ENCODE results near the gene PKP3.

The PKP3 gene

GRCh38 chr11:426851-427250 lies 32.8 kb downstream of the PKP3 start:
- DNase-seq (ENCODE audit: low read depth), result no peak
- TF ChIP-seq, protein P1, sequence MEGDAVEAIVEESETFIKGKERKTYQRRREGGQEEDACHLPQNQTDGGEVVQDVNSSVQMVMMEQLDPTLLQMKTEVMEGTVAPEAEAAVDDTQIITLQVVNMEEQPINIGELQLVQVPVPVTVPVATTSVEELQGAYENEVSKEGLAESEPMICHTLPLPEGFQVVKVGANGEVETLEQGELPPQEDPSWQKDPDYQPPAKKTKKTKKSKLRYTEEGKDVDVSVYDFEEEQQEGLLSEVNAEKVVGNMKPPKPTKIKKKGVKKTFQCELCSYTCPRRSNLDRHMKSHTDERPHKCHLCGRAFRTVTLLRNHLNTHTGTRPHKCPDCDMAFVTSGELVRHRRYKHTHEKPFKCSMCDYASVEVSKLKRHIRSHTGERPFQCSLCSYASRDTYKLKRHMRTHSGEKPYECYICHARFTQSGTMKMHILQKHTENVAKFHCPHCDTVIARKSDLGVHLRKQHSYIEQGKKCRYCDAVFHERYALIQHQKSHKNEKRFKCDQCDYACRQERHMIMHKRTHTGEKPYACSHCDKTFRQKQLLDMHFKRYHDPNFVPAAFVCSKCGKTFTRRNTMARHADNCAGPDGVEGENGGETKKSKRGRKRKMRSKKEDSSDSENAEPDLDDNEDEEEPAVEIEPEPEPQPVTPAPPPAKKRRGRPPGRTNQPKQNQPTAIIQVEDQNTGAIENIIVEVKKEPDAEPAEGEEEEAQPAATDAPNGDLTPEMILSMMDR (conservative IDR thresholded peaks at IDR 0.05; ENCODE audit: control insufficient read depth, insufficient read depth, low read depth, low read length), result no peak
- no peak overlapping the region for H3K4me3 ChIP-seq (ENCODE audit: control insufficient read depth, low read depth, low read length)

GRCh38 chr11:428295-428694 lies 34.3 kb downstream of the PKP3 start:
- no peak overlapping the region for H3K4me3 ChIP-seq (ENCODE audit: control insufficient read depth, low read depth, low read length)
- no peak for DNase-seq (ENCODE audit: low read depth)
- TF ChIP-seq, protein P1 (conservative IDR thresholded peaks at IDR 0.05; ENCODE audit: control insufficient read depth, insufficient read depth, low read depth, low read length), result no peak

DNA sequence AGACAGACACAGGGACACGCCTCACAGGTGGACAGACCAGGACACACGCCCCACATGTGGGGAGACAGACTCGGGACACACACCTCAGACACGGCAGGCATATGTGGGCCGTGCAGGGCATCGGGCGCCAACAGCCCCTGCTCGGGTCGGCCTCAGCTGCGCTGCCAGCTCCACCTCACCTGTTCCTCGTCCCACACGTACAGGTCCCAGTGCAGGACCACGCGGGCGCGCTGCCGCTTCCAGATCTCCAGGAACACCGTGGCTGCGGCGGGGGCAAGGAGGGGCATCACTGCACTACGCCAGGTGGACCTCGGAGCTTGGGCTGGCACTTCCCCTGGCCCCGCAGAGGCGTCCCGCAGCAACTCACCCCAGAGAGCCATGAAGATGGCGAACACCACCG lies 35.4 kb downstream of the PKP3 start:
- H3K4me3 ChIP-seq (ENCODE audit: control insufficient read depth, low read depth, low read length), result no peak overlapping the region
- DNase-seq (ENCODE audit: low read depth), result no peak
- TF ChIP-seq, protein P1 (conservative IDR thresholded peaks at IDR 0.05; ENCODE audit: control insufficient read depth, insufficient read depth, low read depth, low read length), result no peak

GRCh38 chr11:429931-430456 lies 36.0 kb downstream of the PKP3 start:
- H3K4me3 ChIP-seq (ENCODE audit: control insufficient read depth, low read depth, low read length), result no peak overlapping the region
- TF ChIP-seq, protein P1 (conservative IDR thresholded peaks at IDR 0.05; ENCODE audit: control insufficient read depth, insufficient read depth, low read depth, low read length), result no peak
- no peak for DNase-seq (ENCODE audit: low read depth)

DNA sequence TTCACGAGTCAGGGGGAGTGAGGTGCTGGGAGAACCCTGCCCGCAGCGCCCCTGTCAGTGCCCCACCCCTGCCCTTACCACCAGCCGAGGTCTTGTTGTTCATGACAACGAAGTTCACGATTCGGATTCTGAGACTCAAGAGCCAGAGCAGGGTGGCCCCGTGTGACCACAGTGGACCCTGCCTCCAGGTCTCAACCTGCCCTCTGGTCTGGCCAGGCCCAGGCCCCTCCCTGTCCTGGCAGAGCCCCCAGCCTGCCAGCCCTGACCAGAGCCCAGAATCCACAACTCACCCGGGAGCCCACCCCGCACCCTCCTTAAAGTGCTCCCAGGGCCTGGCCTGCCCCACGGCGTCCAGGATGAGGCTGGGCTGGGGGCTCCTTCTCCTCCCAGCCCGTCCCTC lies 37.9 kb downstream of the PKP3 start:
- H3K4me3 ChIP-seq (ENCODE audit: control insufficient read depth, low read depth, low read length), result no peak overlapping the region
- TF ChIP-seq, protein P1 (conservative IDR thresholded peaks at IDR 0.05; ENCODE audit: control insufficient read depth, insufficient read depth, low read depth, low read length), result no peak
- no peak for DNase-seq (ENCODE audit: low read depth)

GRCh38 chr11:432501-433100 lies 38.6 kb downstream of the PKP3 start:
- TF ChIP-seq, protein P1 (conservative IDR thresholded peaks at IDR 0.05; ENCODE audit: control insufficient read depth, insufficient read depth, low read depth, low read length), result no peak
- H3K4me3 ChIP-seq (ENCODE audit: control insufficient read depth, low read depth, low read length), result no peak overlapping the region
- DNase-seq (ENCODE audit: low read depth), result no peak

Measured in fibroblast of mammary gland (primary cell).